ENCODE measurements around the gene SSX2IP.
A peak's percentile ranks its signal among the peaks of the same experiment; 100 is the strongest.

GRCh38 chr1:84689514-84690396 is 506 bp downstream of the SSX2IP start:
- TF ChIP-seq CTCF (IDR thresholded peaks at IDR 0.05; ENCODE audit: low read depth, low read length, missing input control) (no peak), YY1 (IDR thresholded peaks at IDR 0.05) (no peak), JUND (IDR thresholded peaks at IDR 0.05) (no peak), MAX (IDR thresholded peaks at IDR 0.05) (no peak), GABPA (IDR thresholded peaks at IDR 0.05 in 1 of 2, conservative IDR thresholded peaks at IDR 0.05 in 1 of 2) (no peak), SP1 (IDR thresholded peaks at IDR 0.05) (no peak), RXRA (IDR thresholded peaks at IDR 0.05) (no peak), REST (IDR thresholded peaks at IDR 0.05) (no peak), RAD21 (IDR thresholded peaks at IDR 0.05) (peak in 1 of 2 donors; percentile 18)

Data from liver (tissue), 3 donors.